HepG2 (cell line): ENCODE measurements around the gene PJA1. TPM values are rescaled to one million over a fixed set of nuclear protein-coding genes. Genes with fewer than 3 reads are reported as not detected.

Experiments
- ATAC-seq: fragments of 200-7000 bp; cut with Tn5 transposase; 3 replicates; pipeline ENCODE4 v1.9.1; 2020; ENCODE audit warnings: mild to moderate bottlenecking, moderate library complexity
- BruUV-seq: library from RNA; stranded (reverse); fragments of 400-500 nt; replicated peaks from 2 replicates; lab custom pipeline; 2021; lab: Mats Ljungman, UMichigan
- CTCF ChIA-PET: fragments of 300-600 bp; formaldehyde crosslinking; extraction: SDS; loops from one replicate; lab custom pipeline; 2021; ENCODE audit warnings: low total read pairs, inconsistent platforms, low intra/inter-chr PET ratio; lab: Yijun Ruan, JAX
- POLR2A ChIA-PET: fragments of 350-600 bp; sonication (Branson Sonifier 250); formaldehyde crosslinking; loops from one replicate; lab custom pipeline; 2020; ENCODE audit warnings: antibody characterized with exemption, inconsistent platforms; lab: Yijun Ruan, JAX
- DNase-seq: peaks from one replicate; pipeline ENCODE4 v3.0.0-alpha.2; 2015; ENCODE audit warnings: low spot score
- FAIRE-seq: peaks from 3 replicates; lab custom pipeline; 2011; peaks lifted over from hg19 to GRCh38; lab: Jason Lieb, UNC
- H2AFZ ChIP-seq: one replicate; pipeline ENCODE4 v1.6.1; 2011; ENCODE audit warnings: low read length, inconsistent platforms
- H3K27ac ChIP-seq: fragments of 300-600 bp; 3 replicates; pipeline ENCODE4 v1.8.0; 2011; ENCODE audit warnings: mixed run types, mild to moderate bottlenecking, mixed read lengths, low read length, inconsistent platforms; ENCODE audit not compliant: insufficient read depth; ENCODE audit errors: extremely low read length
- H3K27me3 ChIP-seq, 2 experiments: fragments of 200-600 bp in 1 of 2; 2 replicates in 1 of 2; 3 replicates in 1 of 2; pipeline versions ENCODE4 v1.6.0 to v1.8.0; 2011; ENCODE audit warnings: low read length in 2 of 2, mild to moderate bottlenecking in 2 of 2, moderate library complexity in 2 of 2, inconsistent platforms in 1 of 2; ENCODE audit not compliant: insufficient read depth in 2 of 2, control insufficient read depth in 1 of 2
- H3K36me3 ChIP-seq, 2 experiments: fragments of 200-600 bp in 1 of 2; replicated peaks in 1 of 2; 2 replicates in 1 of 2; 3 replicates in 1 of 2; pipeline versions ENCODE4 v1.5.1 to v1.8.0; 2011; ENCODE audit warnings: low read length in 2 of 2, inconsistent platforms in 1 of 2; ENCODE audit not compliant: insufficient read depth in 2 of 2, control insufficient read depth in 1 of 2
- H3K4me1 ChIP-seq: 2 replicates; pipeline ENCODE4 v1.5.1; 2012; ENCODE audit warnings: low read length, inconsistent platforms; ENCODE audit not compliant: insufficient read depth
- H3K4me2 ChIP-seq: 2 replicates; pipeline ENCODE4 v1.6.0; 2011; ENCODE audit warnings: low read depth, low read length, inconsistent platforms
- H3K4me3 ChIP-seq, 3 experiments: fragments of 200-600 bp in 1 of 3; sonication (generic), shearing (Covaris generic) in 1 of 3; replicated peaks in 1 of 3; 2 replicates each; pipeline ENCODE4 v1.5.1; 2011 to 2016; ENCODE audit warnings: low read length in 3 of 3, inconsistent platforms in 2 of 3, low read depth in 2 of 3, mild to moderate bottlenecking in 2 of 3, control low read depth in 1 of 3, mixed read lengths in 1 of 3; ENCODE audit not compliant: insufficient read depth in 1 of 3
- H3K79me2 ChIP-seq: one replicate; pipeline ENCODE4 v1.6.1; 2011; ENCODE audit warnings: low read length, inconsistent platforms; ENCODE audit not compliant: insufficient read depth
- H3K9ac ChIP-seq: 2 replicates; pipeline ENCODE4 v1.6.0; 2011; ENCODE audit warnings: mild to moderate bottlenecking, low read depth, low read length, inconsistent platforms; ENCODE audit not compliant: insufficient read depth
- H3K9me3 ChIP-seq: 2 replicates; pipeline ENCODE4 v1.5.1; 2012; ENCODE audit warnings: mild to moderate bottlenecking, low read length
- H4K20me1 ChIP-seq: 2 replicates; pipeline ENCODE4 v1.6.0; 2011; ENCODE audit warnings: inconsistent platforms, mild to moderate bottlenecking, low read length, moderate library complexity; ENCODE audit not compliant: insufficient read depth
- CHD2 ChIP-seq: IDR thresholded peaks from 2 replicates; pipeline ENCODE4 v1.6.1; 2011; ENCODE audit warnings: low read depth, low read length, improper control_type of control experiment
- FOSL2 ChIP-seq: sonication (generic); formaldehyde crosslinking; IDR thresholded peaks from 2 replicates; pipeline ENCODE4 v1.4.0; 2020; ENCODE audit warnings: missing genetic modification reagents
- GZF1 ChIP-seq: sonication (generic); formaldehyde crosslinking; IDR thresholded peaks from 2 replicates; pipeline ENCODE4 v1.5.1; 2020; ENCODE audit warnings: mild to moderate bottlenecking, missing genetic modification reagents
- JUND ChIP-seq: sonication (generic); formaldehyde crosslinking; IDR thresholded peaks from 2 replicates; pipeline ENCODE4 v1.8.0; 2022; ENCODE audit warnings: mild to moderate bottlenecking, missing genetic modification reagents
- MED8 ChIP-seq: sonication (generic); formaldehyde crosslinking; IDR thresholded peaks from 2 replicates; pipeline ENCODE4 v1.8.1; 2023; ENCODE audit warnings: mild to moderate bottlenecking, missing genetic modification reagents; ENCODE audit not compliant: insufficient replicate concordance
- PITX1 ChIP-seq: sonication (generic); formaldehyde crosslinking; IDR thresholded peaks from 2 replicates; pipeline ENCODE4 v1.5.1; 2020; ENCODE audit warnings: mild to moderate bottlenecking, missing genetic modification reagents
- RCOR2 ChIP-seq: IDR thresholded peaks from 2 replicates; pipeline ENCODE4 v1.6.1; 2016; ENCODE audit warnings: missing biosample characterization, missing genetic modification reagents
- SOX6 ChIP-seq, 2 experiments: fragments of 450-650 bp in 1 of 2; sonication (generic) in 1 of 2; formaldehyde crosslinking in 1 of 2; IDR thresholded peaks; 2 replicates each; pipeline versions ENCODE4 v1.4.0 to v1.6.1; 2017 to 2020; ENCODE audit warnings: antibody characterized with exemption in 1 of 2, mild to moderate bottlenecking in 1 of 2, missing genetic modification reagents in 1 of 2
- ZNF138 ChIP-seq: sonication (generic); formaldehyde crosslinking; IDR thresholded peaks from 2 replicates; pipeline ENCODE4 v1.5.0; 2020; ENCODE audit warnings: mild to moderate bottlenecking, low read depth, missing genetic modification reagents
- ZNF205 ChIP-seq: IDR thresholded peaks from 2 replicates; pipeline ENCODE4 v1.6.1; 2018; ENCODE audit warnings: missing biosample characterization, missing genetic modification reagents
- ZNF530 ChIP-seq: sonication (generic); formaldehyde crosslinking; IDR thresholded peaks from 2 replicates; pipeline ENCODE4 v1.5.0; 2020; ENCODE audit warnings: low read depth, mild to moderate bottlenecking, missing genetic modification reagents
- ZNF792 ChIP-seq: IDR thresholded peaks from 2 replicates; pipeline ENCODE4 v1.6.1; 2016
- ZNF800 ChIP-seq: sonication (generic); formaldehyde crosslinking; IDR thresholded peaks from 2 replicates; pipeline ENCODE4 v1.4.0; 2020; ENCODE audit warnings: missing genetic modification reagents
- WGBS: methylation state at CpG from one replicate; pipeline ENCODE4 v1.1.6; 2017; ENCODE audit warnings: low lambda C conversion rate; 5-methylcytosine and 5-hydroxymethylcytosine counted together
- in situ Hi-C: cut with HindIII; loops from 2 replicates; pipeline ENCODE4 v1.10.0; 2017; ENCODE audit warnings: low pct_unique_long_range_greater_than_20kb; ENCODE audit not compliant: extremely low pct_ligation_motif_present
- intact Hi-C: fragments of 100-400 bp; cut with micrococcal nuclease; formaldehyde crosslinking; loops from one replicate; pipeline ENCODE4 v1.10.0; 2022; ENCODE audit not compliant: unreplicated experiment
- polyA plus RNA-seq, 8 experiments: library from polyadenylated mRNA; depleted of rRNA in 3 of 8; stranded (reverse) in 7 of 8; unstranded in 1 of 8; fragments of >200 nt; fragmentation: Illumina TruSeq in 4 of 8; extraction: Trizol in 4 of 8; gene quantifications; 2 replicates each; pipeline versions ENCODE4 v1.2.1 to v1.2.3, GENCODE V29; 2011 to 2016; ENCODE audit warnings: low read depth in 4 of 8, missing spikeins in 1 of 8, mixed read lengths in 1 of 8; ENCODE audit not compliant: insufficient read depth in 1 of 8
- total RNA-seq, 5 experiments: library from RNA; depleted of rRNA; stranded (reverse); fragments of >200 nt; fragmentation: Illumina TruSeq; extraction: Trizol; gene quantifications; 2 replicates each; pipeline ENCODE4 v1.2.3, GENCODE V29; 2016; ENCODE audit warnings: low read depth in 1 of 5

PJA1 gene
- total and polyA plus RNA-seq, 2 of the 13 experiments (the other 11 are each of a cell fraction or from before 2014, with no cell fraction given): 3.6 to 9.6 TPM

GRCh38 chrX:69117876-69118526 lies 47.3 kb downstream of the PJA1 start:
- no TSS peak for BruUV-seq
- no peak for ATAC-seq
- no peak for DNase-seq
- WGBS: 62% methylated on average over 6 of the region's 11 CpGs
- no peaks in the 10 kb centered on the region for H3K27me3 ChIP-seq
- no peaks in the 10 kb centered on the region for H3K36me3 ChIP-seq
- no peak overlapping the region for H2AFZ ChIP-seq
- ChIA-PET CTCF (no interaction called here), POLR2A (no interaction called here)
- FAIRE-seq: no peak
- intact Hi-C loops: no loop called here
- H3K9me3 ChIP-seq: no peaks in the 10 kb centered on the region
- H3K79me2 ChIP-seq: no peaks in the 10 kb centered on the region
- H3K4me2 ChIP-seq: no peak overlapping the region
- no peaks in the 10 kb centered on the region for H3K4me1 ChIP-seq
- H4K20me1 ChIP-seq: no peaks in the 10 kb centered on the region
- no peak overlapping the region for H3K4me3 ChIP-seq
- H3K27ac ChIP-seq: no peak overlapping the region
- H3K9ac ChIP-seq: no peak overlapping the region
- in situ Hi-C loops: no loop called here
- no peak for TF ChIP-seq RCOR2 (CRISPR knock-in tag)
- no peak for TF ChIP-seq ZNF205 (CRISPR knock-in tag)
- TF ChIP-seq ZNF530 (CRISPR knock-in tag): no peak
- TF ChIP-seq ZNF792: no peak
- TF ChIP-seq GZF1 (CRISPR knock-in tag): no peak
- TF ChIP-seq CHD2: no peak
- no peak for TF ChIP-seq ZNF800 (CRISPR knock-in tag)
- TF ChIP-seq MED8 (CRISPR knock-in tag): no peak
- no peak for TF ChIP-seq SOX6 (IDR thresholded peaks at IDR 0.05)
- no peak for TF ChIP-seq SOX6 (CRISPR knock-in tag; IDR thresholded peaks at IDR 0.05)
- no peak for TF ChIP-seq FOSL2 (CRISPR knock-in tag)
- no peak for TF ChIP-seq ZNF138 (CRISPR knock-in tag)
- TF ChIP-seq JUND (CRISPR knock-in tag): no peak
- no peak for TF ChIP-seq PITX1 (CRISPR knock-in tag)
